HepG2 (cell line): ENCODE results near the gene KCTD18. TPM values are rescaled to one million over a fixed set of nuclear protein-coding genes. Genes with fewer than 3 reads are reported as not detected.
A peak's percentile ranks its signal among the peaks of the same experiment; 100 is the strongest.

Experiments
- ATAC-seq: fragments of 200-7000 bp; cut with Tn5 transposase; 3 replicates; pipeline ENCODE4 v1.9.1; 2020; ENCODE audit warnings: mild to moderate bottlenecking, moderate library complexity
- Bru-seq: library from RNA; stranded (reverse); fragments of 400-500 nt; gene quantifications from one replicate; lab custom pipeline; 2021; lab: Mats Ljungman, UMichigan
- BruChase-seq, 2 experiments: library from RNA; stranded (reverse); fragments of 400-500 nt; gene quantifications; one replicate each; lab custom pipeline; 2021; lab: Mats Ljungman, UMichigan
- BruUV-seq: library from RNA; stranded (reverse); fragments of 400-500 nt; replicated peaks from 2 replicates; lab custom pipeline; 2021; lab: Mats Ljungman, UMichigan
- CTCF ChIA-PET: fragments of 300-600 bp; formaldehyde crosslinking; extraction: SDS; loops from one replicate; lab custom pipeline; 2021; ENCODE audit warnings: low total read pairs, inconsistent platforms, low intra/inter-chr PET ratio; lab: Yijun Ruan, JAX
- POLR2A ChIA-PET: fragments of 350-600 bp; sonication (Branson Sonifier 250); formaldehyde crosslinking; loops from one replicate; lab custom pipeline; 2020; ENCODE audit warnings: antibody characterized with exemption, inconsistent platforms; lab: Yijun Ruan, JAX
- DNase-seq: peaks from one replicate; pipeline ENCODE4 v3.0.0-alpha.2; 2015; ENCODE audit warnings: low spot score
- FAIRE-seq: peaks from 3 replicates; lab custom pipeline; 2011; peaks lifted over from hg19 to GRCh38; lab: Jason Lieb, UNC
- H2AFZ ChIP-seq: one replicate; pipeline ENCODE4 v1.6.1; 2011; ENCODE audit warnings: low read length, inconsistent platforms
- H3K27ac ChIP-seq: fragments of 300-600 bp; 3 replicates; pipeline ENCODE4 v1.8.0; 2011; ENCODE audit warnings: mixed run types, mild to moderate bottlenecking, mixed read lengths, low read length, inconsistent platforms; ENCODE audit not compliant: insufficient read depth; ENCODE audit errors: extremely low read length
- H3K27me3 ChIP-seq, 2 experiments: fragments of 200-600 bp in 1 of 2; 2 replicates in 1 of 2; 3 replicates in 1 of 2; pipeline versions ENCODE4 v1.6.0 to v1.8.0; 2011; ENCODE audit warnings: low read length in 2 of 2, mild to moderate bottlenecking in 2 of 2, moderate library complexity in 2 of 2, inconsistent platforms in 1 of 2; ENCODE audit not compliant: insufficient read depth in 2 of 2, control insufficient read depth in 1 of 2
- H3K36me3 ChIP-seq, 2 experiments: fragments of 200-600 bp in 1 of 2; replicated peaks in 1 of 2; 2 replicates in 1 of 2; 3 replicates in 1 of 2; pipeline versions ENCODE4 v1.5.1 to v1.8.0; 2011; ENCODE audit warnings: low read length in 2 of 2, inconsistent platforms in 1 of 2; ENCODE audit not compliant: insufficient read depth in 2 of 2, control insufficient read depth in 1 of 2
- H3K4me1 ChIP-seq: 2 replicates; pipeline ENCODE4 v1.5.1; 2012; ENCODE audit warnings: low read length, inconsistent platforms; ENCODE audit not compliant: insufficient read depth
- H3K4me2 ChIP-seq: 2 replicates; pipeline ENCODE4 v1.6.0; 2011; ENCODE audit warnings: low read depth, low read length, inconsistent platforms
- H3K4me3 ChIP-seq, 3 experiments: fragments of 200-600 bp in 1 of 3; sonication (generic), shearing (Covaris generic) in 1 of 3; replicated peaks in 1 of 3; 2 replicates each; pipeline ENCODE4 v1.5.1; 2011 to 2016; ENCODE audit warnings: low read length in 3 of 3, inconsistent platforms in 2 of 3, low read depth in 2 of 3, mild to moderate bottlenecking in 2 of 3, control low read depth in 1 of 3, mixed read lengths in 1 of 3; ENCODE audit not compliant: insufficient read depth in 1 of 3
- H3K79me2 ChIP-seq: one replicate; pipeline ENCODE4 v1.6.1; 2011; ENCODE audit warnings: low read length, inconsistent platforms; ENCODE audit not compliant: insufficient read depth
- H3K9ac ChIP-seq: 2 replicates; pipeline ENCODE4 v1.6.0; 2011; ENCODE audit warnings: mild to moderate bottlenecking, low read depth, low read length, inconsistent platforms; ENCODE audit not compliant: insufficient read depth
- H3K9me3 ChIP-seq: 2 replicates; pipeline ENCODE4 v1.5.1; 2012; ENCODE audit warnings: mild to moderate bottlenecking, low read length
- H4K20me1 ChIP-seq: 2 replicates; pipeline ENCODE4 v1.6.0; 2011; ENCODE audit warnings: inconsistent platforms, mild to moderate bottlenecking, low read length, moderate library complexity; ENCODE audit not compliant: insufficient read depth
- ATF3 ChIP-seq: sonication (generic); formaldehyde crosslinking; IDR thresholded peaks from 2 replicates; pipeline ENCODE4 v1.4.0; 2020; ENCODE audit warnings: missing genetic modification reagents
- FOXA3 ChIP-seq: IDR thresholded peaks from 2 replicates; pipeline ENCODE4 v1.6.1; 2016; ENCODE audit warnings: missing genetic modification reagents, missing compliant biosample characterization
- KLF16 ChIP-seq, 2 experiments: sonication (generic) in 1 of 2; formaldehyde crosslinking in 1 of 2; IDR thresholded peaks; 2 replicates each; pipeline versions ENCODE4 v1.6.1 to v1.8.0; 2016 to 2023; ENCODE audit warnings: missing genetic modification reagents in 2 of 2, missing compliant biosample characterization in 1 of 2
- POGK ChIP-seq: sonication (generic); formaldehyde crosslinking; conservative IDR thresholded peaks from 2 replicates; pipeline ENCODE4 v1.8.0; 2022; ENCODE audit warnings: mild to moderate bottlenecking, moderate library complexity, missing genetic modification reagents
- UBTF ChIP-seq: sonication (generic); formaldehyde crosslinking; IDR thresholded peaks from 2 replicates; pipeline ENCODE4 v1.4.0; 2020; ENCODE audit warnings: mild to moderate bottlenecking, missing genetic modification reagents
- YY1 ChIP-seq: IDR thresholded peaks from 2 replicates; pipeline ENCODE4 v1.6.1; 2011; ENCODE audit warnings: low read length, low read depth, moderate library complexity, mild to moderate bottlenecking; ENCODE audit not compliant: insufficient read depth, insufficient replicate concordance
- WGBS: methylation state at CpG from one replicate; pipeline ENCODE4 v1.1.6; 2017; ENCODE audit warnings: low lambda C conversion rate; 5-methylcytosine and 5-hydroxymethylcytosine counted together
- in situ Hi-C: cut with HindIII; loops from 2 replicates; pipeline ENCODE4 v1.10.0; 2017; ENCODE audit warnings: low pct_unique_long_range_greater_than_20kb; ENCODE audit not compliant: extremely low pct_ligation_motif_present
- intact Hi-C: fragments of 100-400 bp; cut with micrococcal nuclease; formaldehyde crosslinking; loops from one replicate; pipeline ENCODE4 v1.10.0; 2022; ENCODE audit not compliant: unreplicated experiment
- long read RNA-seq, 2 experiments: library from RNA in 1 of 2; library from polyadenylated mRNA in 1 of 2; stranded (forward) in 1 of 2; unstranded in 1 of 2; transcript quantifications; one replicate each; pipeline ENCODE4 v2.0.0, GENCODE V29; 2019 to 2022
- polyA minus RNA-seq, 3 experiments: library from RNA; depleted of rRNA, polyadenylated mRNA; stranded (reverse); fragments of >200 nt; gene quantifications; 2 replicates each; pipeline ENCODE4 v1.2.3, GENCODE V29; 2011; ENCODE audit warnings: low replicate concordance in 1 of 3
- polyA plus RNA-seq, 8 experiments: library from polyadenylated mRNA; depleted of rRNA in 3 of 8; stranded (reverse) in 7 of 8; unstranded in 1 of 8; fragments of >200 nt; fragmentation: Illumina TruSeq in 4 of 8; extraction: Trizol in 4 of 8; gene quantifications; 2 replicates each; pipeline versions ENCODE4 v1.2.1 to v1.2.3, GENCODE V29; 2011 to 2016; ENCODE audit warnings: low read depth in 4 of 8, missing spikeins in 1 of 8, mixed read lengths in 1 of 8; ENCODE audit not compliant: insufficient read depth in 1 of 8
- total RNA-seq, 5 experiments: library from RNA; depleted of rRNA; stranded (reverse); fragments of >200 nt; fragmentation: Illumina TruSeq; extraction: Trizol; gene quantifications; 2 replicates each; pipeline ENCODE4 v1.2.3, GENCODE V29; 2016; ENCODE audit warnings: low read depth in 1 of 5

Gene KCTD18
- total RNA-seq (2016; rRNA removed; fragmentation: Illumina TruSeq; extraction: Trizol) = 7.0 and 7.1 TPM in 2 replicates
- total RNA-seq (2016; cell fraction: cytosol; rRNA removed; fragmentation: Illumina TruSeq; extraction: Trizol; ENCODE audit: low read depth) = 1.9 and 2.4 TPM in 2 replicates
- 6.3 and 7.3 TPM in 2 replicates for total RNA-seq (2016; cell fraction: insoluble cytoplasmic fraction; rRNA removed; fragmentation: Illumina TruSeq; extraction: Trizol)
- total RNA-seq (2016; cell fraction: membrane; rRNA removed; fragmentation: Illumina TruSeq; extraction: Trizol) = 7.3 and 8.3 TPM in 2 replicates
- total RNA-seq (2016; cell fraction: nucleus; rRNA removed; fragmentation: Illumina TruSeq; extraction: Trizol) = 3.6 and 4.2 TPM in 2 replicates
- 2.2 and 2.5 TPM in 2 replicates for polyA plus RNA-seq (2011; rRNA removed)
- 1.6 and 2.3 TPM in 2 replicates for polyA plus RNA-seq (2011; cell fraction: cytosol; rRNA removed)
- polyA plus RNA-seq (2011; cell fraction: nucleus; rRNA removed) = 3.2 and 4.3 TPM in 2 replicates
- polyA plus RNA-seq (2012) = 2.8 and 4.9 TPM in 2 replicates
- 2.4 and 3.1 TPM in 2 replicates for polyA plus RNA-seq (2016; cell fraction: cytosol; fragmentation: Illumina TruSeq; extraction: Trizol; ENCODE audit: low read depth)
- 5.9 and 8.3 TPM in 2 replicates for polyA plus RNA-seq (2016; cell fraction: insoluble cytoplasmic fraction; fragmentation: Illumina TruSeq; extraction: Trizol; ENCODE audit: low read depth)
- 5.6 TPM in 2 replicates for polyA plus RNA-seq (2016; cell fraction: membrane; fragmentation: Illumina TruSeq; extraction: Trizol; ENCODE audit: low read depth)
- polyA plus RNA-seq (2016; cell fraction: nucleus; fragmentation: Illumina TruSeq; extraction: Trizol; ENCODE audit: insufficient read depth, low read depth) = 5.0 and 6.2 TPM in 2 replicates
- 0.42 and 0.86 TPM in 2 replicates for polyA minus RNA-seq (2011; rRNA and poly(A)+ RNA removed; ENCODE audit: low replicate concordance)
- polyA minus RNA-seq (2011; cell fraction: cytosol; rRNA and poly(A)+ RNA removed) = 2.0 and 2.1 TPM in 2 replicates
- 4.0 and 4.1 TPM in 2 replicates for polyA minus RNA-seq (2011; cell fraction: nucleus; rRNA and poly(A)+ RNA removed)
- percentile 53 among the genes with signal in this experiment for Bru-seq, nascent RNA
- BruChase-seq, experiment 1, labeled RNA remaining after a 6-hour chase = percentile 55 among the genes with signal in this experiment
- BruChase-seq, experiment 2, labeled RNA remaining after a 2-hour chase = percentile 51 among the genes with signal in this experiment
- long read RNA-seq, experiment 1, partial matches to known transcripts = 3 of 7 reads
- long read RNA-seq, experiment 1, other reads (novel, unspliced or antisense) = 0 of 7 reads
- long read RNA-seq, experiment 2, partial matches to known transcripts = 0 of 3 reads
- long read RNA-seq, experiment 2, other reads (novel, unspliced or antisense) = 1 of 3 reads

GRCh38 chr2:200509612-200510433 is at the start of gene KCTD18:
Gene KCTD18, minus strand, starts transcription at chr2:200510068. Its CDS starts 3,052 bp downstream, at chr2:200507016.
- intact Hi-C loops = loop anchor here (2.0 kb wide), 2 partner anchors 27 to 537 kb away; no protein-coding TSS in a partner anchor
- Histone ChIP-seq H3K9me3 (no peaks in the 10 kb centered on the region), H3K36me3 (no peaks in the 10 kb centered on the region), H3K4me1 (peaks cover 23% of the 10 kb centered on the region), H3K79me2 (peaks cover 4% of the 10 kb centered on the region), H3K27me3 (peaks cover 0 to 8% of the 10 kb centered on the region in 2 experiments; a peak in 1 of 5 replicates), H3K9ac (peak within 1 kb of the TSS; percentile 85), H3K4me3 (peak within 1 kb of the TSS; percentile 89 to 98 (median 94)), H3K4me2 (peak within 1 kb of the TSS; percentile 90), H4K20me1 (no peaks in the 10 kb centered on the region), H2AFZ (peak within 1 kb of the TSS; percentile 97), H3K27ac (peak within 1 kb of the TSS; percentile 69)
- ChIA-PET CTCF (interaction anchor here (1.2 to 2.1 kb wide), 3 partner anchors 26 to 536 kb away, joined by 5 to 9 read pairs (median 8); no protein-coding TSS in a partner anchor), POLR2A (interaction anchor here (0.5 to 1.6 kb wide), 11 partner anchors 13 to 941 kb away, joined by 3 to 9 read pairs (median 3); partner anchors contain the start of genes AOX1 and SPATS2L)
- ATAC-seq (peak; percentile 96), DNase-seq (peak; percentile 84), FAIRE-seq (no peak)
- BruUV-seq = no TSS peak
- in situ Hi-C loops = no loop called here
- WGBS = under 1% methylated on average over 41 of the region's 78 CpGs
- TF ChIP-seq KLF16 (CRISPR knock-in tag; IDR thresholded peaks at IDR 0.05) (peak; percentile 78 to 92; a peak in 2 of 4 replicates), POGK (CRISPR knock-in tag) (peak; percentile 96; the same call in 1 of the 2 replicates), YY1 (peak; percentile 86), UBTF (peak; percentile 94), ATF3 (peak; percentile 69), FOXA3 (CRISPR knock-in tag) (peak; percentile 67)
